CD4-positive, alpha-beta T cell treated with Interferon alpha-2 for 1 hour (primary cell): ENCODE measurements around the gene POU2F3.

Experiments used
- DNase-seq, 2 donors: peaks; one replicate each; pipeline ENCODE4 v3.0.0-alpha.2; 2020 to 2022

Gene POU2F3

GRCh38 chr11:120210626-120211521 is 29.1 kb upstream of the POU2F3 start, which contains the start of gene OAF:
OAF (plus strand) TSS chr11:120211032; CDS start chr11:120211280, 248 bp downstream.
- peak; percentile 51 to 68 for DNase-seq

GRCh38 chr11:120211522-120212258 is 28.2 kb upstream of the POU2F3 start:
- DNase-seq = no peak

- DNase-seq = no peak
Observed at GRCh38 chr11:120212259-120212878, 27.6 kb upstream of the POU2F3 start.

GRCh38 chr11:120212926-120213325 is 27.0 kb upstream of the POU2F3 start:
- DNase-seq = no peak

- no peak for DNase-seq
Observed at GRCh38 chr11:120214581-120214980, 25.4 kb upstream of the POU2F3 start.

GRCh38 chr11:120215634-120216033 is 24.3 kb upstream of the POU2F3 start:
- no peak for DNase-seq

GRCh38 chr11:120216426-120217102 is 23.4 kb upstream of the POU2F3 start:
- no peak for DNase-seq

GRCh38 chr11:120217526-120217925 is 22.4 kb upstream of the POU2F3 start:
- DNase-seq = no peak

- DNase-seq = no peak
Observed at GRCh38 chr11:120217941-120218694, 21.8 kb upstream of the POU2F3 start.

- no peak for DNase-seq
Observed at GRCh38 chr11:120218695-120219033, 21.3 kb upstream of the POU2F3 start.

- DNase-seq = no peak
Observed at GRCh38 chr11:120219232-120219937, 20.6 kb upstream of the POU2F3 start.

- no peak for DNase-seq
Observed at GRCh38 chr11:120219938-120220746, 19.8 kb upstream of the POU2F3 start.

- DNase-seq = no peak
Observed at GRCh38 chr11:120220747-120221037, 19.2 kb upstream of the POU2F3 start.

- no peak for DNase-seq
Observed at GRCh38 chr11:120221115-120221752, 18.7 kb upstream of the POU2F3 start.

GRCh38 chr11:120222916-120223315 is 17.0 kb upstream of the POU2F3 start:
- no peak for DNase-seq

- no peak for DNase-seq
Observed at GRCh38 chr11:120223793-120224192, 16.1 kb upstream of the POU2F3 start.

- DNase-seq = no peak
Observed at GRCh38 chr11:120224361-120224760, 15.6 kb upstream of the POU2F3 start.

GRCh38 chr11:120224972-120225909 is 14.7 kb upstream of the POU2F3 start:
- peak in 1 of 2 donors; percentile 9 for DNase-seq

- DNase-seq = no peak
Observed at GRCh38 chr11:120226242-120226641, 13.7 kb upstream of the POU2F3 start.
